B cell (primary cell): ENCODE measurements around the gene JADE2.
"Not testable (repeated sequence)": the region's sequence is repeated elsewhere in the genome, so short reads cannot be mapped to it uniquely, and the experiment has no call there.

ENCODE experiments used
- CTCF ChIP-seq: fragments of 200-600 bp; IDR thresholded peaks from one replicate; pipeline ENCODE4 v1.8.0; 2022; ENCODE audit warnings: antibody characterized with exemption, mild to moderate bottlenecking
- EZH2 ChIP-seq: IDR thresholded peaks from 2 replicates; pipeline ENCODE4 v1.6.1; 2012; ENCODE audit warnings: borderline replicate concordance, low read depth, mild to moderate bottlenecking, moderate library complexity, low read length; ENCODE audit not compliant: insufficient read depth, poor library complexity, severe bottlenecking

DNA sequence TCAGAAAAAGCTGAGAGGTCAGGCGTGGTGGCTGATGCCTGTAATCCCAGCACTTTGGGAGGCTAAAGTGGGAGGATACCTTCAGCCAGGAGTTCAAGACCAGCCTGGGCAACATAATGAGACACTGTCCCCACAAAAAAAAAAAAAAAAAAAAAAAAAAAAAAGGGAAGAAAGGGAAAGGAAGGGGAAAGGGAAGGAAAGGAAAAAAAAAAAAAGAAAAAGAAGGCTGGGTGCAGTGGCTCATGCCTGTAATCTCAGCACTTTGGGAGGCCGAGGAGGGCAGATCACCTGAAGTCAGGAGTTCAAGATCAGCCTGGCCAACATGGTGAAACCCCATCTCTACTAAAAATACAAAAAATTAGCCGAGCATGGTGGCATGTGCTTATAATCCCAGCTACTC, 74.3 kb downstream of the JADE2 start:
- not testable (repeated sequence) for TF ChIP-seq CTCF, EZH2
